AG20443 (cell line): ENCODE results near the gene CTSO.
"Not testable (repeated sequence)": the region's sequence is repeated elsewhere in the genome, so short reads cannot be mapped to it uniquely, and the experiment has no call there.

Experiments used
- DNase-seq: peaks from one replicate; pipeline ENCODE4 v3.0.0; 2012; ENCODE audit warnings: low spot score, mixed read lengths

Gene CTSO

DNA sequence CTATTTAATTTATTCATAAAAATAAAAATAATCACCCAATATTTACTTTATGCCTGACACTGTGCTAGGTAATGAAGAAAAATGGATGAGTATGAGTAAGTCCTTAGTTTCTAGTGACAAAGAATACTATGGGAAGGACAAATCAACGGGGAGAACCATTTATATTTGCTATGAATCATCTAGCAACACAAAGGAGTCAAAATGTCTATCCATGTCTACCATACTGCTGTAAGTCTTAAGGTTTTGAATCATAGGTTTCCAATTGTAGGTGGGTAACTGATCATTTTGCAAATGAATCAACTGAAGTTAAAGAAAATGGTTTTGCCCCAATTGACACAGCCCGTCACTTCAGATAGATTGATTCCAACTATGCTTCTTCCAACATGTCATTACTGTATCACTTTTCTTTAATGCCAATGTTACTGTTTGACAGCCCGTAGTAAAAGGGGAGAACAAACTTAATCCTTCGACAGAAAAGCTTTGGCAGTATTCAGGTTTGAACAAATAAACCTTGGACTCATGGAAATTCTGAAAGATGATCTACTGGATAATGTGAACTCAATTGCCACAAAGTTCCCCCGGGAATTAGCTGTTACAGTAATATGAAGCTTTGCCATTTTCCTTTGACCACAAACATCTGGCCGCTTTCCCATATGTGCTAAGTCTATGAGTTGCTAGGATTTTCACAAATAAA lies 47.0 kb downstream of the CTSO start:
- peak; percentile 78 for DNase-seq

DNA sequence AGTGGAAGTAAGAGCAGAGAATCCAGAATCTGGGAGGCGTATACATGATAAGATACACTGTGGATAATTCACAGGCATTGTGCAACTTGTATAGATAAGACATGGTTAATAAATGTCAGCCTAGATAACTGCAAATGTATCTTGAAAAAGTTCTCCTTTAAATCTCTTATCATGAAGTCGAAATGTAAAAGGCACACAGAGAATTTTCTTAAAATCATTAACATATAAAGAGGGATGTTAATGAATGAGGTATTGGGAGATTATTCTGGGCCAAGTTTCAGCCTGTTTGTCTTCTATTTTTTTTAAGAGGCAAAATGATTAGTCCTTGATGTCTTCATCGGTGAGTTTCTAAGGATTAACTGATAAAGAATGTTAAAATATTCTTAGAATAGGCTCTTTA lies 49.3 kb downstream of the CTSO start:
- no peak for DNase-seq

DNA sequence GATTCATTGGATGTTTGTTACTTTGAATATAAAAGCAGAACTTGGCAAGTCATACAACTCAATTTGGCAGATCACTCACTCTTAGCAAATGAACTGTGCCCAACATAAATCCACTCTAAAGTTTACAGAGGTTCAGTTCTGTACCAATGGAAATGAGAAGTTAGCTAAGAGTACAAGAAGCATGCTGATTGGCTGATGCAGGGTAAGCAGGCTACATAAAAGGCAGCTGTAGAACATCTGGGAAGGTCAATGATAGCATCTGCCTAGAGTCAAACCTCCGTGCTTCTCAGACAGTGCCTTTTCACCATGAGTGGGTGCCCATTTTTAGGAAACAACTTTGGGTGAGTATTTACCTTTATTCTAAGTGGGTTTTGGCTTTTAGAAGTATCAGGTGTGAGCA lies 50.2 kb downstream of the CTSO start, which contains the start of gene TDO2:
TDO2 (plus strand) TSS at position 244 of the 400 bp plus-strand sequence; CDS start at position 307, 63 bp downstream.
- no peak for DNase-seq

DNA sequence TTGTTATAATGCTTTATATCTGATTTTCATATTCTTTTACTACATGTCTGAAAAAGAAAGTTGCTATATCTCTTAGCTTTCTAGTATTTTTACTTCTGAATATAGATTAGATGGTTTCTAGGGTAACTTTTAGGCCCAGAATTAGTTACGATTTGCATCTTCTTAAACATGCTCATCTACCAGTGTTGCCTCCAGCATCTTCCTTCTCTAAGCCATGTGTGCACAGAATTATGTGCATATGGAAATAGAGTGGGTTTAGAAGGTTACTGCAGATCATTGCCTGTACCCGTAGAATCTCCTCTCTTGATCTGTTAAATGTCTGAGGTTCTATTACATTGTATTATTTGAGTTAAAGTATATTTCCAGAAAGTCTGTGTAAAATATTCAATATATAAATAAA lies 52.7 kb downstream of the CTSO start:
- no peak for DNase-seq

DNA sequence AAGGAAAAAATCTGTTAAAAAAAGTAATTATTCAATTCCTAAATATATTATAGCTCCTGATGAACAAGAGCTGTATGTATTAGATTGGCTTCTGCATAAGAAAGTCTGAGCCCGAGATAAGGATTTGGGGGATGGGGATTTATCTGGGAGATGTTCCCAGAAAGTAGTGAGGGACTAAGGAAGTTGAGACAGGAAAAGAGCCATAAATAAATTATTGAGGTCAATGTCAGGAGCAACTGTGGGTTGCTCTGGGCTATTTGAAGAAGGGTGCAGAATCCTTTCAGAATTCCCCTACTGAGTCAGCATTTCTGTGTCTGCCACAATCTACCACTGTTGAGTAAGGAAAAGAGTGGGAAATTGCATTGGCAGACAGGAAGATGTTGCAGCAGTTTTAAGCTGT lies 53.3 kb downstream of the CTSO start:
- DNase-seq = peak; percentile 20

DNA sequence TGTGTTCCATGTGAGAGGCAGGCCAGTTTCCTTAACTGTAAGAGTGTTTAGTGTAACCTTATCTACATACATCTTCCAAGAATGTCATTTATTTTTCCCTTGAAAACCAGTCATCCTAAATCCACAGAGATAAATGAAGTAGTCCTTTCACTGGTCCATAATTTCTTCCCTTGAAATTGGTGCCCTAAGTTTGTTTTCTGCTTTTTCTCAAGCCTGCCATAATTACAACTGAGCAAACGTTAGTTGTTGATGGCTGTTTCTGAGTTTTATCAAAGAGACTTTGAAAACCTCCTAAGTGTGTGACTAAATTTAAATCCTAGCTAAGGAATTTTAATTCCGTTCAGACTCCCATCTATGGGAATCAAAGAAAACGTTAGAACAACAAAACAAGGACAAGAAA lies 53.8 kb downstream of the CTSO start:
- DNase-seq = no peak

DNA sequence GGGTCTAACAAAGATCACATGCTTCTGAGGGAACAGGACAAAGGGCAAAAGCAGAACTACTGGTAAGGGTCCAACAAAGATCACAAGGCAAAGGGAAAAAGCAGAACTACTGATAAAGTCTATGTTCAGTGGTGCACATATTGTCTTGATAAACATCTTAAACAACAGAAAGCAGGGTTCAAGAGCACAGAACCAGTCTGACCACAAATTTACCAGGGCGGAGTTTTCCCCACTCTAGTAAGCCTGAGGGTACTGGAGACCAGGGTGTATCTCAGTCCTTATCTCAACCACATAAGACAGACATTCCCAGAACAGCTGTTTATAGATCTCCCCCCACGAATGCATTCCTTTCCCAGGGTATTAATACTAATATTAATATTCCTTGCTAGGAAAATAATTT lies 55.3 kb downstream of the CTSO start:
- not testable (repeated sequence) for DNase-seq

DNA sequence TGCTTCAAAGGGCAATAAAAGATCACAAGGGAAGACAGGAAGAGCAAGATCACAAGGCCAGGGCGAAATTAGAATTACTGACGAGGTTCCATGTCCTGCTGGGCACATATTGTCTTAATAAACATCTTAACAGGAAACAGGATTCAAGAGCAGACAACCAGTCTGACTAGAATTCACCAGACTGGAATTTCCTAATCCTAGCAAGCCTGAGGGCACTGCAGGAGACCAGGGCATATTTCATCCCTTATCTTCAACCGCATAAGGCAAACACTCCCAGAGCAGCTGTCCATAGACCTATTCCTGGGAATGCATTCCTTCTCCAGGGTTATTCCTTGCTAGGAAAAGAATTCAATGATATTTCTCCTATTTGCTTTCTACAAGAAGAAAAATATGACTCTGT lies 62.6 kb downstream of the CTSO start:
- DNase-seq = no peak

DNA sequence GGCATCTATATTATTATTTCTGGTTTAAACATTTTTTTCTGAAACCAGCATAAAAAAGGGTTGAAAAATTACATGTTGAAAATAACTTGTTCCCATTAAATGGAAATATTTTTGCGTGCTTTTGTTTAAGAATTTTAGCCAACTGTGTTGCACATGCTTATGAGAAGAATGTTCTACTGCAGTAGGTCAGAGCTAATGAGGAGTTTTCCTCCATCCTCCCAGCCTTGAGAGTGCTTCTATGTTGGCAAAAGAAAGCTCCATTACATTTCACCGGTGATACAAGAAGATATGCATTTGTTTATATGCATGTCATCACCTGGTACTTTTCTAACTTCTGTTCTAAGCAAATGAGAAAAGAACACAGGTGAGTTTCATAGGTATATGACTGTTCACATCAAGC lies 63.7 kb downstream of the CTSO start:
- no peak for DNase-seq

DNA sequence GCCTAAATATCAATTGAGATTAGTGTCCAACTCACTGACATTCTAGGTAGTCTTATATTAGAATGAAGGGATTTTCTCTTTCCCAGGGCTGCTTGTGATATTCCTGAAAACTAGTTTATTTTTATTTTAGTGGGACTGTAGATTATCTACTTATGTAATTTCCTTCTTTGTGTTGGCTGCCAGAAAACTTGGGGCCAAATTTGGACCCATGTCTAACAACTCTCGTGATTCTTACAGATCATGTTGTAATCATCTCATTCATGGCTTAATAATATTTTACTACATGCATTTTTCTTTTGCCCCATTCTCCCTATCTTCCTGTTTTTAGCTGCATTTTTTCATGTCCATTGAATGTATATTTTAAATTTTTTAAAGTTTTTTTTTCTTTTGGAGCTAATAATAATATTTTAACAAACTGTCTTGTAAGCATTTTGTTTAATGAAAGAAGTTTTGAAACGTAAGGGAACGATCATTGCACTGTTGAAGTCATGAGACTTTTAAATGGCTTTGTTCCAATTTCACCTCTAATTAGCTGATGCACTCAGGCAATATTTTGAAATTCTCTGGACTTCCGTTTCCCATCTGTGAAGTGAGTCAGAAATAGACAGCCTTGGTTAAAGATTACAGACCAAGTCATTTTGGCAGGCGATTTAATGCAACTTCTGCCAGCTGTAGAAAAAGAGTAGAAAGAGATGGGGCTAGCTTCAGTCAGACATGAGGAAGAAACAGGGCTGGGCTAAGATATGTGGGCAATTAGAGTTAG lies 64.5 kb downstream of the CTSO start:
- DNase-seq = peak; percentile 77

DNA sequence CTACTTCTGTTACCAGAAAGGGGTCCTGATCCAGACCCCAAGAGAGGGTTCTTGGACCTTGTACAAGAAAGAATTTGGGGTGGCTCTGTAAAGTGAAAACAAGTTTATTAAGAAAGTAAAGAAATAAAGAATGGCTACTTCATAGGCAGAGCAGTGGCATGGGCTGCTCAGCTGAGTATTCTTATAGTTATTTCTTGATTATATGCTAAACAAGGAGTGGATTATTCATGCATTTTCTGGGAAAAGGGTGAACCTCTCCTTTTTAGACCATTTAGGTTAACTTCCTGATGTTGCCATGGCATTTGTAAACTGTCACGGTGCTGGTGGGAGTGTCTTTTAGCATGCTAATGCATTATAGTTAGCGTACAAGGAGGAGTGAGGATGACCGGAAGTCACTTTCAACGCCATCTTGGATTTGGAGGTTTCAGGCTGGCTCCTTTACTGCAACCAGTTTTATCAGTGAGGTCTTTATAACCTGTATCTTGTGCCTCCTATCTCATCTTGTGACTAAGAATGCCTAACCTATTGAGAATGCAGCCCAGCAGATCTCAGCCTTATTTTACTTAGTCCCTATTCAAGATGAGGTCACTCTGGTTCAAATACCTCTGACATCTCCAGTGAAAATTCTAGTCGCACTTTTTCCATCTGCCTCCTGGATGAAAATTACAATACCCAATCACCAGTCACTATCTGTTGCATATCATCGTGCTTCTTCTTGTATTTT lies 65.7 kb downstream of the CTSO start:
- DNase-seq = no peak

DNA sequence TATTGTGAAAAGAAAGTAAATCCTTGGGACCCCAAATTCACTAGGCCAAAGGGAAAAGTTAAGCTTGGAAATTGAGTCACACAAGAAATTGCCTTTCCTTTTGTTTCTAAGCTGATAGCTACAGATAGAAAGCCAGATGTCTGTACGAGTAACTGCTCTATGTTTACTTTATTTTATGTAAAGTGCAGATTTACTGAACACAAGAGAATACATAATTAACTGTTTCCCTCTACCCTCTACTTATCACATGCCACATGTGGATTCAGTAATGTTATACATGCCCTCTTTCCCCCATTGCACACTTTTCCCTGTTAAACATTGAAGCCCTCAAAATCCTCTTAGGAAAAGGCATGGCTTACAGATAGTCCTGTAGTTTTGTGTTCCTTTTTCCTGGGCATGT lies 66.6 kb downstream of the CTSO start:
- no peak for DNase-seq

DNA sequence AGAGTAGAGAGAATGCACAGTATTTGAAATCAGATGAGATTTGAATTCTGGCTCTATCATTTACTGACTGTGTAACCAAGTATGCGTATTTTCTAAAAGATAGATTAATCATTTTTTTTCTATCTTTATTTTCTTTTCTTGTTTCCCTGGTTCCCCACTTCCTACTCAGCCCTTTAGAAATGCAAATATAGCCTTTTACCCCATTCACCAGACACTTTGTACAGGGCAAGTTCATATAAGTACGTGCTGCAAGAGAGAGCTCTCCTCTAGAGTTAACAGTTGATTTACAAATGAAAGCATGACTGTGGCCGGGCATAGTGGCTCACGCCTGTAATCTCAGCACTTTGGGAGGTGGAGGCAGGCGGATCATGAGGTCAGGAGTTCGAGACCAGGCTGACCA lies 68.0 kb downstream of the CTSO start:
- DNase-seq = no peak

DNA sequence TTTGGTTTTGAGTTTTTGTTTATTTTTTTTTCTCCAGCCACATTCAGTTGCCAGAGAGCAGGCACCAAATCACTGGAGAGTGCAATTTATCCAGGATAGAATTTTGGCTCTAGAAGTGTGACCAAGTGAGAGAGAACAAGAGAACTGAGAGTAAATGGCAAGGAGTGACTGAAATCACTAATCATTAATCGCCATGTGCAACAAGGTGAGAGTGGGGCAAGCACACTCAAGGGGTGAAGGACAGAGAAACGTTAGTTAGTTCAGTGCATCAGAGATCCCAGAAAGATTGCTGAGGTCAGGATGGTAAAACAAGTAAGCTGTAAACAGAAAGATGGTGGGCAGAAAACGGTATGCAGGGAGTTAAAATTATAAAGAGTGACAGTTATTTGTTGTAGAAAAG lies 69.8 kb downstream of the CTSO start:
- no peak for DNase-seq

DNA sequence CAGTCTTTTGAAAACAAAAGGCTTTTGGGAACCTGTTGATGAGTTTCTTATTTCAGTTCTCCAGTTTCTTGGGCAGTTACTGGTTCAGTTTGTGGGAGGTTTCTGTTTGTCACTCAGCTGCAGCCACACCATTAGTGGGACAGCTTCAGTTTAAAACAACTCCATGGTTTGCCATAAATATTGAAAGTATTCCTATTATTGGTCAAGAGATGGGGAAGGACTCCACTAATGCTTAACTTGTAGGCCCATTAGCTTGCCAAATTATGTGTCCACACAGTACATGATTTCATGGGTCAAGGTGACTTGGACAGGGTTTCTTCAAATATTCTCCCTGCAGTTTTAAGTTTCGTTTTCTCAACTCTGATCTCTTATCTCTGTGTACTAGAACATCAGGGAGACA lies 72.1 kb downstream of the CTSO start:
- DNase-seq = no peak

DNA sequence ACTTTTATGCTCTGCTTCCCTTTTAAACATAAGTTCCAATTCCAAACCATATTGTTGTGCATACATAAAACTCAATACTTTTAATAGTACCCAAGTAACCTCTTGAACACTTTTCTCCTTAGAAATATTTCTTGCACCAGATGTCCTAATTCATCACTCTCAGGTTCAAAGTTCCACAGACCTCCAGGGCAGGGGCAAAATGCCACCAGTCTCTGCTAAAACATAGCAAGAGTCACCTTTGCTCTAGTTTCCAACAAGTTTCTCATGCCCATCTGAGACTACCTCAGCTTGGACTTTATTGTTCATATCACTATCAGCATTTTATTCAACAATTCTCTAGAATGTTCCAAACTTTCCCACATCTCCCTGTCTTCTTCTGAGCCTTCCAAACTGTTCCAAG lies 73.9 kb downstream of the CTSO start:
- no peak for DNase-seq

DNA sequence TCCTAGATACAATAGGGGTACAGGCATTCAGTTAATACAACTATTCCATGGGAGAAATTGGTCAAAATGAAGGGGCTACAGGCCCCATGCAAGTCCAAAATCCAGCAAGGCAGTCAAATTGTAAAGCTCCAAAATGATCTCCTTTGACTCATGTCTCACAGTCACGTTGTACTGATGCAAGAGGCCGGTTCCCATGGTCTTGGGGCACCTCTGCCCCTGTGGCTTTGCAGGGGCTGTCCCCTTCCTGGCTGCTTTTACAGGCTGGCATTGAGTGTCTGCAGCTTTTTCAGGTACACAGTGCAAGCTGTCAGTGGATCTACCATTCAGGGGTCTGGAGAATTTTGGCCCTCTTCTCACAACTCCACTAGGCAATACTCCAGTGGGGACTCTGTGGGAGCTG lies 75.1 kb downstream of the CTSO start:
- no peak for DNase-seq

DNA sequence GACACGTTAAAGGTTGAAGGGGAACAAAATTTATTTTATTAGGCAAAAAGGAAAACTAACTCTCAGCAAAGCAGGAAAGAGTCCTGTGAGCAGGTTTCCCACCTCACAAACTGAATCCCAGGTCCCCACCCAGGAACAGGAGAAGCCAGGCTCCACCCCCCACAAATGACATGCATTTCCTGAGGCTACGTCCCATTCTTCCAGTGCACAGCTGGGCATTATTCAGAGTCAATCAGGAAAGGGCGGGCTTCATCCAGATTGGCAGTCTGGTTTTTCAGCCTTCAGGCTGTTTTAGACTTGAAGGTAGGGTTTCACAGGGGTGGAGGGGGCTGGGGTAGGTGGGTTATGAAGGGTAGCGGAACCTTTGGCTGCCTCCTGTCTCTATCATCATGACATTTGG lies 75.7 kb downstream of the CTSO start:
- DNase-seq = no peak

DNA sequence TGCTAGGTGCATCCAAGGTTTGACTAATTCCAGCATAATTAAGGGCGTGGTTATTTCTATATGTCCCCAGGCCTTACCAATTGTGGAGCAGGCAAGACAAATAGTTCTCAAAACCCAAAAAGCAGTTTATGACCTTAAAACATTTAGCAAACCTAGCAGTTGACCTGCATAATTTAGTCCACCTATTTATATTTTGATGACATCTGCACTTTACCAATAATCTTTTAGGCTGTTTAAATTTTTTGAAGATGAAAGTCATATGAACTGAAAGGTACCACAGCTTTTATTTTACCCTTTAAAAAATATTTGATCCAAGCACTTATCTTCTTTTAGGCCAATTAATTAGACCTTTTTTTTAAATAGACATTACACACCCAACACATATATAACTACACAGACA lies 77.8 kb downstream of the CTSO start:
- no peak for DNase-seq
